ENCODE measurements around the gene RWDD3. TPM values are rescaled to one million over a fixed set of nuclear protein-coding genes. Genes with fewer than 3 reads are reported as not detected.

RWDD3 gene
- polyA plus RNA-seq, 3 donors, result 7.6 to 29.1 (median 11.6) TPM

DNA sequence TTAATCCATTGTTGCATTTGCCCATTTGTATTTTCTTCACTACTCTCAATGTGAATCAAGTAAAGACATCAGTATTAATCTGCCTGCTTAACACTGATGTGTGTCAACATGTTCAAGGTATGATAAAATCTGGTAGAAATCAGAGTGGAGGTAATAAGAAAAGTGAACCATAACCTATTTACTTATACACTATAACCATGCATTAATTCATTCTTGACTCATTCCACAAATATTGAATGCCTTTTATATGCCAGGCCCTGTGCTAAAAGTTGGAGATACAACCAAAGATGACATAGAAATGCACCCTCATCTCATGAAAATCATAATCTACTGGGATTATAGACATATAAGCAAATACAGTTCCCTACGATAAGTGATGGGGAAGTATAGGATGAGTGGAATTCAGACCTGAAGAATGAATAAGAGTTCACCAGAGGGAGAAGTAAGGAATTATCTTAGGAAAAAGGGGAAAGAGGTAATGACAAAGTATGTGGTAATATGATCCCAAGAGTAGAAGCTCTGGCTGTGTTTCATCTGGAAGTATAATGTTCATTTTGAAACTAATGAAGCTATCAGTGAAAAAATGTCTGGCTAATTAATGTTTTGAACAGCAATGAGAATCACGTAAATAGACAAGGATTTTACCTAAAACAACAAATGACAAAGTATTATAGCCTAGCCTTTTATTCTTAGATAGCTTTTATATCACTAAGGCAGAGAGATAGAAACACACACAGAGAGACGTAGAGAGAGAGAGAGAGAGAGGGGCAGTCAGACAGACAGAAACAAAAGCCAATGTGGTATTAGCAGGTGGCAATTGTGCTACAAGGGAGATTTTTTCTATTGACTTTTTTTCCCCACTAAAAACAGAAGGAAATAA is 7.0 kb upstream of the RWDD3 start:
- WGBS, 3 donors, result 65 to 67% (median 65%) methylated on average over 3 of the region's 3 CpGs

DNA sequence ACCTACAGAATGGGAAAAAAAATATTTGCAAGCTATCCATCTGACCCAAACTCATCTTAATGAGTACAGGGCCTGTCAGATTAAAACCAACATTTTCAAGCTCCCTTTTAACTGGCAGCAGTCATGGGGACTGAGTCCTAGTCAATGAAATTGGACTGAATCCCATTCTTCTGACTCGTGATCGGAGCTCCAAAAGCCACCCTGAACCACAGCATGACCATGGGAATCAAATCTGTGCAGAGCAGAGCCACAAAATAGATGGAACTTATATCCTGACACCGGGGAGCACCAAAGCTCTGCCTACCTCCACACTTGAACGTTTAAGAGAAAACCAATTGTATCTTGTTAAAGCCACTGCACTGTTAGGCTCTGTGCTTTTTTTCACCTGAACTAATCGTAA is 5.0 kb upstream of the RWDD3 start:
- WGBS, 3 donors, result 79 to 87% (median 84%) methylated on average over 5 of the region's 5 CpGs

More for the DNA sequence above, 7.0 kb upstream of the RWDD3 start:
- H3K27ac ChIP-seq (ENCODE audit: low read depth, low read length), result no peak overlapping the region

GRCh38 chr1:95229706-95230105 is 4.3 kb upstream of the RWDD3 start:
- no peak overlapping the region for H3K27ac ChIP-seq (ENCODE audit: low read depth, low read length)

More for the DNA sequence above, 5.0 kb upstream of the RWDD3 start:
- H3K27ac ChIP-seq (ENCODE audit: low read depth, low read length), result no peak overlapping the region

GRCh38 chr1:95230256-95230655 is 3.8 kb upstream of the RWDD3 start:
- WGBS, 3 donors, result 41 to 87% (median 87%) methylated on average over 2 of the region's 2 CpGs
- no peak overlapping the region for H3K27ac ChIP-seq (ENCODE audit: low read depth, low read length)

DNA sequence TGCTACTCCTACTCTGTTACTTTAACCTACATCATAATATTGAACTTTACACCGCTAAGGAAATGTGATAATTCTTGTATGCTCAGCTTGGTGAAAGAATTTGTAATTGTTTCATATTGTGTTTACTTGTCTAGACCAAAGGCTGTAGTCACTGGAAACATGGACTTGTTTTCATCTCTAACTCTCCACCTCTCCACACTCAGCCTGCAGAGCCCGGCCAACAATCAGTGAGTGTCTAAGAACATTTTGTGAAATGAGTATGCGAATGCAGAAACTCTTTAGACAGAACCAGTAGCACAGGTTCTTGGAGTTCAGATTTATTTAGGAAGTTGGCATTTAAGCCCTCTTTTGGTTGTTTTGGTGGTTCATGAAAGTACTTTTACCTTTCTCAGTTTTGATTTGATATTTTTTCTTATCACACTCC is 3.2 kb upstream of the RWDD3 start:
- 46 to 95% (median 91%) methylated on average over 3 of the region's 3 CpGs for WGBS, 3 donors

DNA sequence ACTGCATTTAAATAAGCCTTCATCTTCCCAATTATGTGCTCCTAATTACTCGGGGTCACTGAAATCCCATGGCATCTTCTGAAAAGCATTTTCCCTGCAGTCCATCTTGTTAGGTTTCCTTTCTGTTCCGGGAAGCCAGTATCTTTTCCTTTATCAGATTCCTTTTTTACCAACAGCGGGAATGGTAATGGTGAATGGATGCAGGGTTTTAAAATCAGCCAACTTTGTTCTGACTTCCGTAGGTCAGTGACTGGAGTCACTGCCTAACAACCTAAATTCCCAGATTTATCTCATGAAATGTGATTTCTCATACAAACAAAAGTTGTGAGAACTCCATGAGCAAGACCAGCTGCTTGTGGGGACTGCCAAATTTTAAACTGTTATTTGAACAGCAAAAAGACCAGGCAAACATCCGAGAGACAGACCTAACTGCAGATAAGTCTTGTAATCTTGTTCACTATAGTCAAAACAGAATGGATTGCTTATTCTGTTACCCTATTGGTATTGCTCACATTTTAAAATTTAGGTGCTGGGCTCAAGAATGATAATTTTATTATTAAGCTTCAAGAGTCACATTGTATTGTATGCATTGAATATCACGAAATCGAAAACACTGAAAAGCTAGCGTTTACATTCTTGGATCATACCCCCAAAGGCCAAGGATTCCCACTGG is 1.2 kb upstream of the RWDD3 start:
- no peak overlapping the region for H3K27ac ChIP-seq (ENCODE audit: low read depth, low read length)
- 16 to 50% (median 37%) methylated on average over 8 of the region's 8 CpGs for WGBS, 3 donors

More for the DNA sequence above, 3.2 kb upstream of the RWDD3 start:
- H3K27ac ChIP-seq (ENCODE audit: low read depth, low read length), result no peak overlapping the region

- 5 to 15% (median 13%) methylated on average over 14 of the region's 14 CpGs for WGBS, 3 donors
- no peak overlapping the region for H3K27ac ChIP-seq (ENCODE audit: low read depth, low read length)
Observed at GRCh38 chr1:95233319-95233736, 682 bp upstream of the RWDD3 start.

- WGBS, 3 donors, result 90 to 95% (median 94%) methylated on average over 2 of the region's 2 CpGs
- no peak overlapping the region for H3K27ac ChIP-seq (ENCODE audit: low read depth, low read length)
Observed at GRCh38 chr1:95236784-95237575, 3.0 kb downstream of the RWDD3 start.

GRCh38 chr1:95237981-95238703 is 4.1 kb downstream of the RWDD3 start:
- no peak overlapping the region for H3K27ac ChIP-seq (ENCODE audit: low read depth, low read length)
- WGBS, 3 donors, result 62 to 67% (median 63%) methylated on average over 4 of the region's 4 CpGs

DNA sequence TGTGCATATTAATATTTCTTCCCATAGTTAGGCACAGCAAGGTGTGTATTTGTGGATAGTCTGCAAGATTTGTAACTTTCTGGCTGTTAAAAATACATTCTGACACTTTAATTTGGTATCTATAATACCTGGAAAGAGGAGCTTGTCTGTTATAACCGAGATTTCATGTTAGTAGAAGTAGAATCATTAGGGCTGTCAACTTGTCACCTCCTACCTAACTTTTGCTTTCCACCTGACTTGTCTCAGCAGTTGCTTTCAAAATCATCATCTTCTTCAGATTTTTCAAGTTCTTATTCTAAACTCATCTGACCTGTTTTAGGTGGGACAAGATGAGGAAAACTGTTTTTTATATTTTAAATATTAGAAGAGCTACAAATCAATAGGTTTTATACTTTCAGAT is 11.0 kb downstream of the RWDD3 start:
- WGBS, 3 donors, result 35 to 81% (median 67%) methylated on average over 1 of the region's 1 CpG
- H3K27ac ChIP-seq (ENCODE audit: low read depth, low read length), result no peak overlapping the region

- 84 to 88% (median 85%) methylated on average over 3 of the region's 3 CpGs for WGBS, 3 donors
- no peak overlapping the region for H3K27ac ChIP-seq (ENCODE audit: low read depth, low read length)
Observed at GRCh38 chr1:95246511-95246910, 12.5 kb downstream of the RWDD3 start.

- no peak overlapping the region for H3K27ac ChIP-seq (ENCODE audit: low read depth, low read length)
- WGBS, 3 donors, result 96 to 99% (median 98%) methylated on average over 3 of the region's 3 CpGs
Observed at GRCh38 chr1:95247607-95248006, 13.6 kb downstream of the RWDD3 start.

DNA sequence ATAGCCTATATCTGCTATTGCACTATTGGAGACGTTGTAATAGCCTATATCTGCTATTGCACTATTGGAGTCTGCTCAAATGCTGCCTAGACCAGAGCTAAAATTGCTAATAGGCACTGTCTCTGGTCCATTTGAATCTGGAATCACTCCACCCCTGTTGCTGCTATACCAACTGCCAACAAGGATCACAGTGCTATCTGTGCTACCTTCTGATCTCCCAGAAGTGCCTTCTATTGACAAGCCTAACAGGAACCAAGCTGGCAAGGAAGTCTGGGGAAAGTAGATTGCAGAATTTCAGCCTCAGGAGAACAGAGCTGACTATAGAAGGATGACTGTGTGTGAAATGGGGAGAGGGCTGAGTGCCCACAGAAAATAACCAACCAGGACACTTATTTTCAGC is 15.9 kb downstream of the RWDD3 start:
- no peak overlapping the region for H3K27ac ChIP-seq (ENCODE audit: low read depth, low read length)
- 44 to 58% (median 56%) methylated on average over 1 of the region's 1 CpG for WGBS, 3 donors

GRCh38 chr1:95252422-95252821 is 18.4 kb downstream of the RWDD3 start:
- H3K27ac ChIP-seq (ENCODE audit: low read depth, low read length), result no peak overlapping the region
- 61 to 92% (median 75%) methylated on average over 4 of the region's 4 CpGs for WGBS, 3 donors

DNA sequence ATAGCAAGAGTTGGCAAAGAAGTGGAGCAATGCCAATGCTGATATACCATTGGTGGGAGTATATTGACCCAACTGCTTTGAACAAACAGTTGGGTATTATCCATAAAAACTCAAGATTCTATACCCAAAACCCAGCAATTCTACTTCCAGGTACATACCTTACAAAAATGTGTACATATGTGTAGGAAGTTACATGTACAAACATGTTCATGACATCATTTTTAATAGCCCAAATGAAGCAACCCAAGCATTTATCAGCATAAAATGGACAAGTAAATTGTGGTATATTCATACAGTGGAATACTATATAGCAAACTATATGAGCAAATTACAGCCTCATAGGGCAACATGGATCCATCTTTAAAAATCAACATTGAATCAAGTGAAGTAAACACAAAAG is 20.9 kb downstream of the RWDD3 start:
- H3K27ac ChIP-seq (ENCODE audit: low read depth, low read length), result no peak overlapping the region

GRCh38 chr1:95255826-95256225 is 21.8 kb downstream of the RWDD3 start:
- no peak overlapping the region for H3K27ac ChIP-seq (ENCODE audit: low read depth, low read length)
- WGBS, 3 donors, result 61 to 97% (median 92%) methylated on average over 1 of the region's 1 CpG

- 21 to 91% (median 89%) methylated on average over 1 of the region's 1 CpG for WGBS, 3 donors
- no peak overlapping the region for H3K27ac ChIP-seq (ENCODE audit: low read depth, low read length)
Observed at GRCh38 chr1:95257758-95258157, 23.7 kb downstream of the RWDD3 start.

- 68 to 89% (median 88%) methylated on average over 1 of the region's 1 CpG for WGBS, 3 donors
Observed at GRCh38 chr1:95259245-95259644, 25.2 kb downstream of the RWDD3 start.

More at GRCh38 chr1:95259245-95259644, 25.2 kb downstream of the RWDD3 start:
- H3K27ac ChIP-seq (ENCODE audit: low read depth, low read length), result no peak overlapping the region
